Measurements from ENCODE around the gene LTBP1. TPM values are rescaled to one million over a fixed set of nuclear protein-coding genes. Genes with fewer than 3 reads are reported as not detected.

LTBP1 gene
- total RNA-seq, 1 experiment from 2014 or later, result 119 TPM

- no peak for TF ChIP-seq CTCF (IDR thresholded peaks at IDR 0.05; ENCODE audit: unreplicated experiment)
- CTCF ChIA-PET, result interaction anchor here (1.6 kb wide), 1 partner anchor 18 kb away, joined by 3 read pairs; no protein-coding TSS in a partner anchor
- H3K36me3 Mint-ChIP-seq (ENCODE audit: insufficient read depth, unreplicated experiment), result no peaks in the 10 kb centered on the region
- peaks cover 29% of the 10 kb centered on the region for H3K4me1 Mint-ChIP-seq (ENCODE audit: insufficient read depth, unreplicated experiment)
- no peaks in the 10 kb centered on the region for H3K9me3 Mint-ChIP-seq (ENCODE audit: unreplicated experiment)
- intact Hi-C loops (cut with micrococcal nuclease), result no loop called here
- H3K4me3 Mint-ChIP-seq (ENCODE audit: unreplicated experiment), result no peak overlapping the region
- POLR2A ChIA-PET, result no interaction called here
- DNase-seq (ENCODE audit: unreplicated experiment), result peak; percentile 52
- no TSS peak for BruUV-seq (replicated peaks)
- no peaks in the 10 kb centered on the region for H3K27me3 Mint-ChIP-seq (ENCODE audit: insufficient read depth, unreplicated experiment)
- peak overlapping the region; percentile 7 for H3K27ac Mint-ChIP-seq (ENCODE audit: low read depth, unreplicated experiment)
Observed at GRCh38 chr2:33015421-33016142, 68.8 kb downstream of the LTBP1 start.

- Mint-ChIP-seq H3K4me1 (ENCODE audit: insufficient read depth, unreplicated experiment) (peaks cover 26% of the 10 kb centered on the region), H3K9me3 (ENCODE audit: unreplicated experiment) (no peaks in the 10 kb centered on the region), H3K4me3 (ENCODE audit: unreplicated experiment) (no peak overlapping the region), H3K27me3 (ENCODE audit: insufficient read depth, unreplicated experiment) (no peaks in the 10 kb centered on the region), H3K36me3 (ENCODE audit: insufficient read depth, unreplicated experiment) (no peaks in the 10 kb centered on the region), H3K27ac (ENCODE audit: low read depth, unreplicated experiment) (no peak overlapping the region)
- intact Hi-C loops (cut with micrococcal nuclease), result no loop called here
- TF ChIP-seq CTCF (IDR thresholded peaks at IDR 0.05; ENCODE audit: unreplicated experiment), result no peak
- CTCF ChIA-PET, result interaction anchor here (0.7 to 6.5 kb wide), 3 partner anchors 15 to 363 kb away, joined by 3 to 72 read pairs (median 4); no protein-coding TSS in a partner anchor
- POLR2A ChIA-PET, result no interaction called here
- no TSS peak for BruUV-seq (replicated peaks)
- no peak for DNase-seq (ENCODE audit: unreplicated experiment)
Observed at GRCh38 chr2:33018271-33018670, 71.5 kb downstream of the LTBP1 start.

- POLR2A ChIA-PET, result no interaction called here
Observed at GRCh38 chr2:33019796-33020195, 73.0 kb downstream of the LTBP1 start.

More at GRCh38 chr2:33019796-33020195, 73.0 kb downstream of the LTBP1 start:
- H3K27ac Mint-ChIP-seq (ENCODE audit: low read depth, unreplicated experiment), result no peak overlapping the region
- no peak for TF ChIP-seq CTCF (IDR thresholded peaks at IDR 0.05; ENCODE audit: unreplicated experiment)
- peaks cover 18% of the 10 kb centered on the region for H3K4me1 Mint-ChIP-seq (ENCODE audit: insufficient read depth, unreplicated experiment)
- no peak overlapping the region for H3K4me3 Mint-ChIP-seq (ENCODE audit: unreplicated experiment)
- H3K9me3 Mint-ChIP-seq (ENCODE audit: unreplicated experiment), result no peaks in the 10 kb centered on the region
- BruUV-seq (replicated peaks), result no TSS peak
- no peak for DNase-seq (ENCODE audit: unreplicated experiment)
- CTCF ChIA-PET, result interaction anchor here (0.5 to 6.5 kb wide), 4 partner anchors 14 to 257 kb away, joined by 3 to 72 read pairs (median 4); no protein-coding TSS in a partner anchor
- H3K36me3 Mint-ChIP-seq (ENCODE audit: insufficient read depth, unreplicated experiment), result no peaks in the 10 kb centered on the region
- intact Hi-C loops (cut with micrococcal nuclease), result no loop called here
- H3K27me3 Mint-ChIP-seq (ENCODE audit: insufficient read depth, unreplicated experiment), result no peaks in the 10 kb centered on the region

Data from MCF 10A (cell line).